HG02588 (cell line): ENCODE measurements around the gene CENPA.
A peak's percentile ranks its signal among the peaks of the same experiment; 100 is the strongest.
"Not testable (repeated sequence)": the region's sequence is repeated elsewhere in the genome, so short reads cannot be mapped to it uniquely, and the experiment has no call there.

ENCODE experiments used
- ATAC-seq: cut with Tn5 transposase; IDR thresholded peaks from one replicate; pipeline ENCODE4 v1.9.1; 2021; ENCODE audit warnings: mild to moderate bottlenecking, moderate library complexity; ENCODE audit not compliant: unreplicated experiment

The CENPA gene

DNA sequence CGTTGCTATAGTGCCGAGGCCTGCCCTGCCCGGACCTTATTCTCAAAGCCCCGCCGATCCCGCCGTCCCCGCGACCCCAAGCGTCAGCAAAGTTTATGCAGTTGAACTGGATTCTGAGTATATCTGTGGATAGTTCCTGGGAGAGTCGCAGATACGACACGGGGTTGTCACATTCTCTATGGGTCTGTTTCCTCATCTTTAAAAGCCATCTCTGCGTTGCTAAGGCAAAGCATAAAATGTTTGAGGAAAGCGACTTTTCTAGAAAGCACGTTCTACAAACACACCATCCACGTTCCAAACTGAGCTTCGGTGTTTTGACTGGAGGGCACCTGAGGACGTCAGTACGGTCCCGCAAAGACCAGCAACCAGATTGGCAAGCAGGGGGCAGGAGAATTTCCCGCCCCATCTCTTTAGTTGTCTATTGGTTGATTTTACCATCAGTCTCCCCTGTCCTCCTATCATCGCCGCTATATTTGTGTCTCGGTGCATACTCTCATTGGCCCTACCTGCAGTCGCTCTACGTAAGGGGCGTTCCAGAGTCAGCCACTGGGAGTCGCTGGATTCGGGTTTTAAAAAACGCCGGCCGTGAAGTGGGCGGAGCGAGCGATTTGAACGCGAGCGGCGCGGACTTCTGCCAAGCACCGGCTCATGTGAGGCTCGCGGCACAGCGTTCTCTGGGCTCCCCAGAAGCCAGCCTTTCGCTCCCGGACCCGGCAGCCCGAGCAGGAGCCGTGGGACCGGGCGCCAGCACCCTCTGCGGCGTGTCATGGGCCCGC lies at the start of gene CENPA:
CENPA (plus strand) TSS at position 626 of the 776 bp plus-strand sequence; CDS start at position 767, 141 bp downstream.
- peak; percentile 99 for ATAC-seq

DNA sequence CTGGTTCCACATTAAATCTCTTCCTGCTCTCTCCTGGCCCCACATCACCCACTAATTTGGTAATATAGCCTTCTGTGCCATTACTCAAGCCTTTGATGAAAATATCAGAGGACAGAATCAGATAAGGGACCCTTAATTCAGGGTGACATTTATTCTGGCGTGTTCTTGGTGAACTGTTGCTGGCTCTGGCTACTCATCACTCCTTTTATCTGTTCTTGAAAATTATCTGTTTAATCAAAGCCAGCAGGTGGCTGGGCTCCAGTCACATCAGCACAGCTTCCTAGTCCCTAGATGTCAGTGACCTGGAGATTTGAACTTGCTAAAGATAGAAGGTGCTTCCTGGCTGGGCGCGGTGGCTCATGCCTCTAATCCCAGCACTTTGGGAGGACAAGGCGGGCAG lies 48.6 kb upstream of the CENPA start:
- ATAC-seq, result no peak

DNA sequence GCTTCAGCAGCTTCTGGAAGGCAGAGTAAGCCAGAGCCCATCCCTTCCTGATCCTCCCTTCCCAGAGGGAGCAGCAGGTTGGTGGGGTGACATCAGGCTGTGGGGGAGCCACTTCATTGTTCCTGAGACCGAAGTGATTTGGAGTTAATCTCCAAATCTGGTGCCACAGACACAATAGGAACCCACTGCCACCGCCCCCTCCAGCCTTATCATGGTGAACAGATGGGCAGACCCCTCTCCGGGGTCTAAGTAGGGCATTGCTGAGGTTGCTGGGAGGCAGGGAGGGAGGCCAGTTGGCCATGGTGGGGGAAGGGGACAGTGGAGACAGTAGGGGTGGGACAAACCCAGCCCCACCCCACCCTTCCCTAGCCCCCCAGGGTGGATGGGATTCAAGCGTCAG lies 47.4 kb upstream of the CENPA start:
- no peak for ATAC-seq

DNA sequence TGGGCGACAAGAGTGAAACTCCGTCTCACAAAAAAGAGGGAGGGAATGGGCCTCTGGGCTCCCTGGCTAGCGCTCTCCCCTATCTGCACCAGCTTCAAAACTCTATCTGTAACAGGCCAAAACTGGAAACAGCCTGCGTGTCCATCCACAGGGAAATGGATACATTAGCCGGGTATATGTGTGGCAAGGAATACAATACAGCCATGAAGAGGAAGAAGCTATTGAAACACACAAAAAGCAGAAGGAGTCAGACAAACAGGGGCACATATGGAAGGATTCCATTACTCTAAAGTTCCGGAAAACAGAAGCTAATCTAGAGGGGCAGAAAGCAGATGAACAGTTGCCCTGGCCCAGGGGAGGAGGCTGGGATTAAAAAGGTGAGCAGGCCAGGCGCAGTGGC lies 46.3 kb upstream of the CENPA start:
- ATAC-seq, result no peak

DNA sequence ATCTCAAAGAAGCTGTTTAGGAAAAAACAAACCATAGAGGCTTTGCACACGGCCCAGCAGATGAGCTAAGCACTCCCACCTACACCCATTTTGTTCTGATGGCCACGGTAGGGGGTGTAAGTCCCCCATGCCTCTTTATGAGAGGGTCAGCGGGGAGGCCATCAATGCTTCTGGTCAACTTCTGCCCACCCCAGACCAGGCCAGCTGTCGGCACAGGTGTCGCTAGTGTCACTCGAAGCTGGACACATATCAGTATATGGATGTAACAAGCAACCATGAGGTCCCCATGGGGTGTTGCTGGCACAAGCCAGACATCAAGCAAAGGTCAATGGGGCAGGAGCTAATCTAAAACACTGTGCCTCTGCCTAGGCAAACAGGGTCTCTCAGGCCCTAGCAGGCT lies 45.5 kb upstream of the CENPA start:
- no peak for ATAC-seq

DNA sequence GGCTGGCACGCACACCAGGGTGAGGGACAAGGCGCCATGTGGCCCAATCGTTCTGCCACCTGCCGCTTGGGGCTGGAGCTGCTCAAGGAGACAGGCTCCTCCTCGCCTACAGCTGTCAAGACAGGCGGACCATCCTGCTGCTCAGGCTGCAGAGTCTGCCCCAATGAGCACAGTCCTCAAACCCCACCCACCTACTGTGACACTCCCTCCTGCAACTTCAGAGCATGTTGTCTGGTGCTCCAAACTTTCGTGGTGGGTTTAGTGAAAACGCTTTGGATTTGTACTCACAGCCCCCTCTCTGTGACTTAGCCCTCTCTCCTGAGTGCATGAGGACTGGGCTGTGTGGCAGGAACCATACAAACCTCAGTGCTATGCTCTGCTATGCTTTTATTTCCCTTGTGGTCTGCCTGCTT lies 45.0 kb upstream of the CENPA start:
- ATAC-seq, result no peak

DNA sequence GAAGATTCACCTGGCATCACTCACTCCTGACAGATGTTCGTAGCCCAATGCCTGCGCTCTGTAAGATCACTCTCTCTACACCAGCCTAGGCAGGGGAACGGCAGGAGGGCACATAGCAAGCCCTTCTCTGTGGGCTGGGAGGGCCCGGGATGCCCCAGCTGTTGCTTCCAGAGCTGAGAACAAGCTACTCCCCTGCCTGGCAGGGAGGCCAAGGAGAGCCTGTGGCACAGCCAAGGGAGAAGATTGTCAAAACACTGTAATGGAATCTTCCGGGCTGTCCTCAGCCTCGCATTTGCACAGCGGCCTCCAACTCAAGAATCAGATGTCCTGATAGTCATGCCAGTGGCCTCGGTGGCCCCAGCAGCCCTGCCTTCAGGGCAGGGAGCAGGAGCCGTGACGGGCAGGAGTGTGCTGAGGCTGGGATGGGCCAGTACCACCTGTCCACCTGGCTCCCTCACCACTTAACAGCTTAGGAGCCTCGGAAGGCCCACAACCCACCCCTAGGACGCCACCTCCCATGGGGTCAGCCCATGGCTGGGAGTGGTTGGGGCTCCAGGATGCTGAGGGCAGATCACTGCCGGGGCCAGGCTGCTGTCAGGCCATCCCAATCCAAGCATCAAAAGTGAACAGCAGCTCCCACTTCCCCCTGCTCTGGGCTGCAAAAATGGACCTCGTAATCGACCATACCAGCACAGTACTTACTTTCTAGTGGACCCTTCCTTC lies 43.6 kb upstream of the CENPA start:
- no peak for ATAC-seq

DNA sequence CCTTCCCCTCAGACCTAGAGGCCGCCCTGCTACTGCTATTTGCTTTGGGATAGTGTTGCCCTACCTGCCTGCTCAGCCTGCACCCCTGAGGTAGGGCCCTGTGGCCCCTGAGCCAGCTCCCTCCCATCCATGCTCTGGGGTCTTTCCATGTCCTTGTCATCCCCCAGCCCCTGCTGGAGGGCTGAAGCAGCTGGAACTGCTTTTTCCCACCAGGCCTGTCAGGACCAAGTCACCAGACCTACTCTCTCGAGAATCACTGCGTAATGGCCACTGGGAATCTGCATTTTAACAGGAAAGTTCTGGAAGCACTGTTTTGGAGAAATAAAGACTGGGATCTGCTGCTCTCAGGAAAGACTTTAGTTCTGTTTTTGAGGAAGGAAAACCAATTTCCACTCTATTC lies 42.0 kb upstream of the CENPA start:
- ATAC-seq, result no peak

DNA sequence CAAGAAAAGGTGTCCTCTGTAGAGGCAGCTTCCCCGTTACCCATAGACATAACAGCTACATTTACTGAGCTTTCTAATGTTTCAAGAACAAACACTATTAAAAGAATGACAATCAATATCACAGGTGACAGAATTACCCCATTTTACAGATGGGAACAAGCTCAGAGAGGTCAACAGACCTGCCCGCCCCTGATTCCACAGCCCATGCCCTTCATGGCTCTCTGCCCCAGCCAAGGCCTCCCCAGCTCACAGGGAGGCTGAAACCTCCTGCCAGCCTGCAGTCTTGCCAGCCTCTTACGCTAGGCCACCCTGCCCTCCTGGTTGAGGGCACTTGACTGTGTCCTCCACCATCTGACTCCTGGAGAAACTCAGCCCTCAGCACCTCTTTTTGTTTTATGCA lies 40.9 kb upstream of the CENPA start:
- no peak for ATAC-seq

DNA sequence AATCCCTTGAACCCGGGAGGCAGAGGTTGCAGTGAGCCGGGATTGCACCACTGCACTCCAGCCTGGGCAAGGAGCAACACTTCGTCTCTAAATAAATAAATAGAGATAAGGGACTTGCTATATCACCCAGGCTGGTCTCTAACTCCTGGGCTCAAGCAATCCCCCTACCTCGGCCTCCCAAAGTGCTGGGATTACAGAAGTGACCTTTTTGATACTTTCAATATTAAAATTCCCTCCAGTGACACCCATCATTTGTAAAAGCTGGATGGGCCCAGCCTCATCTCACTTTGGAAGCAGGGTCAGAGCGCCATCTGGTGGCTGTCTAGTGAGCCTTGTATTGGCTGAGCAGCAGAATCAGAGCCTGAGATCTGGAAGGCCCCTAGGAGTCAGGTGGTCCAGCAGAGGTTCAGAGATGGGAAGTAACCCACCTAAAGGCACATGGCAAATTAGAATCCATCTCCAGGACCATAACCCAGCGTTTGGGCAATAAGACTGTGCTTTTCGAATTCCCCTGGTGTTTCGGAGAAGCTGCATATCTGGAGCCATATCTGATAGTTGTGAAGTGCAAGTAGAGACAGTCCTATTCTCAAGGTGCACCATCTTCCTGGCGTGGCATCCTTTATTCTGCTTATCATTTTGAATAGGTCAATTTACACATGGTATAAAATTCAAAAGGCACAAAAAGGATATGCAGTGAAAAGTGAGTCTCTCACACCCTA lies 40.1 kb upstream of the CENPA start:
- no peak for ATAC-seq

DNA sequence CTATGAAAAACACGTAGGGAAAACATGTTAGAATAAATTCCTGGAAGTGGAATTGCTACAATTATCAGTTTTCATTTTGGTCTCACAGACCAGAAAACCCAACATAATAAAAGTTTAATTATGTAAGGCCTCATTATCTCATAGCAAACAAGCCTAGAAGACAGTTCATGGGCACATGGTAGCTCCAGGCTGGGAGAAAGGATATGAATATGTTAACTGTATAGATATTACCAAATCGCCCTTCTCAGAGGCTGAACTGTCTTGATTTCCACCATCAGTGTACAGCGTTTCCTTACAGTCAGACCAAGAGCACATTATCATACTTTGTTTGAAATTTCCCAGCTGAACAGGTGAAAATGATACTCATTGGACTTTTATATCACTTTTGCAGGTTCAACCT lies 38.9 kb upstream of the CENPA start:
- ATAC-seq, result no peak

DNA sequence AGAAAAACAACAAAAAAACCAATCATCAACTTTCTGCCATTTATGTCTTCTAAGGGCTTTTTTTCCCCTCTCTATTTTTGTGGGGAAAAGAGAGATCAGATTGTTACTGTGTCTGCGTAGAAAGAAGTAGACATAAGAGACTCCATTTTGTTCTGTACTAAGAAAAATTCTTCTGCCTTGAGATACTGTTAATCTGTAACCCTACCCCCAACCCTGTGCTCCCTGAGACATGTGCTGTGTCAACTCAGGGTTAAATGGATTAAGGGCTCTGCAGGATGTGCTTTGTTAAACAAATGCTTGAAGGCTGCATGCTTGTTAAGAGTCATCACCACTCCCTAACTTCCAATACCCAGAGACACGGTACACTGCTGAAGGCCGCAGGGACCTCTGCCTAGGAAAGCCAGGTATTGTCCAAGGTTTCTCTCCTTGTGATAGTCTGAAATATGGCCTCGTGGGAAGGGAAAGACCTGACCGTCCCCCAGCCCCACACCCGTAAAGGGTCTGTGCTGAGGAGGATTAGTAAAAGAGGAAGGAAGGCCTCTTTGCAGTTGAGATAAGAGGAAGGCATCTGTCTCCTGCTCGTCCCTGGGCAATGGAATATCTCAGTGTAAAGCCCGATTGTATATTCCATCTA lies 36.0 kb upstream of the CENPA start:
- ATAC-seq, result not testable (repeated sequence)

DNA sequence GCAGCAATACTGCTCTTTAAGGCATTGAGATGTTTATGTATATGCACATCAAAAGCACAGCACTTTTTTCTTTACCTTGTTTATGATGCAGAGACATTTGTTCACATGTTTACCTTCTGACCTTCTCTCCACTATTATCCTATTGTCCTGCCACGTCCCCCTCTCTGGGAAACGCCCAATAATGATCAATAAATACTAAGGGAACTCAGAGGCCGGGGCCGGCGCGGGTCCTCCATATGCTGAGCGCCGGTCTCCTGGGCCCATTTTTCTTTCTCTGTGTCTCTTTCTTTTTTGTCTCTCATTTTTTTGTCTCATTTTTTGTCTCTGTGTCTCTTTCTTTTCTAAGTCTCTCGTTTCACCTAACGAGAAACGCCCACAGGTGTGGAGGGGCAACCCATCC lies 35.4 kb upstream of the CENPA start:
- not testable (repeated sequence) for ATAC-seq

DNA sequence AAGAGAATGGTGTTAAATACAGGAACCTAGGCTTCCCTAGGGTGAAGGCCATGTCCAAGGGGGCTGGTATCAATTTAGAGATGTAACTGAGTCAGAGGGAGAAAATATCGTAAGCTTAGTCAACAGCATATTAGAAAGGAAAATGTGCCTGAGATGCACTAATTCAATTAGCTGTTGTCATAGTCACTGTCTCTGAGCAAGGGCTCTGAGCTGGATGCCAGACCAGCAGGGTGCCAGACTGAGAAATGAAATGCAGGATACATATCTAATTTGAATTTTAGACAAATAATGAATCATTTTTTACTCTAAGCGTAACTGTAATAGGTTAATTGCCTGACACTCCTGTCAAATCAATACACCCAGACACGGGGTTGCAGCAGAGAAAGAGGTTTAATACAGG lies 33.2 kb upstream of the CENPA start:
- ATAC-seq, result no peak

DNA sequence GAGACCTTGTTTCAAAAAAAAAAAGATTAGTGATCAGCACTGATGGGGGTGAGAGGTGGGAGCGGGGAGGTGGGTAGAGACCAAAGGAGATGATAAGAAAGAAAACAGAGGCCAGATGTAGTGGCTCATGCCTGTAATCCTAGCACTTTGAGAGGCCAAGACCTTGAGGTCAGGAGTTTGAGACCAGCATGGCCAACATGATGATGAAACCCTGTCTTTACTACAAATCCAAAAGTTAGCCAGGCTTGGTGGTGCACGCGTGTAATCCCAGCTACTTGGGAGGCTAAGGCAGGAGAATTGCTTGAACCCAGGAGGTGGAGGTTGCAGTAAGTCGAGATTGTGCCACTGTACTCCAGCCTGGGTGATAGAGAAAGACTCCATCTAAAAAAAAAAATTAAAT lies 31.3 kb upstream of the CENPA start:
- no peak for ATAC-seq

DNA sequence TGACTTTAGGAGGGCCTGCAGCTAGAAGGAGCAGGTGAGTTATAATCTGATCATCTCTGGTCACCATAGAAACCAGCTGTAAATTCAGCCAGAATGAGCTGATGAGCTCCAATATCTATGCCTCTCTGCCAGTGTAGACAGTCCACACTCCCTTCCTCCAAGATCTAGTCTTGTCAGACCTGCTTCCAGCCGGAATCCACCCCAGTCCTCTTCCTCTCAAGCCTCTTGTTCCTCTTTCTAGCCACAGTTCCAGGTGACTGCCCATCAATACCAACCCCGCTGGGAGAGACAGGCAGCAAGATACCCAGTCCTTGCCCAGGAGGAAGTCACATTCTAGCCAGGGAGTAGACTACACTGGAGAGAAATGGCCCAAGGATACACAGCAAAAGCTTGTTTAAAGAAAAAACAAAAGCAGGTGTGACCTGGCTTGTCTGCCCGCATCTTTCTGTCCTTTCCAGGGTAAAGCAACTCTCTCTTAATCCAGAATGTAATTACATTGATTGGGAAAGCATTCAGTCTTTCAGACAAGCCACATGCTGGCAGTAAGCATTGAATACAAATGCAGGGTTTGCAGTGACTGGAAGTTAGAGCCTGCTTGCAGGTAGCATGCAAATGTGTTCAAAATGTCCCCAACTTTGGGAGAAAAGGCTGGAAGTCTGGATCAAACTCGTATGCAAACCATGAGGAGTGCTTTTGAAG lies 30.7 kb upstream of the CENPA start:
- no peak for ATAC-seq

DNA sequence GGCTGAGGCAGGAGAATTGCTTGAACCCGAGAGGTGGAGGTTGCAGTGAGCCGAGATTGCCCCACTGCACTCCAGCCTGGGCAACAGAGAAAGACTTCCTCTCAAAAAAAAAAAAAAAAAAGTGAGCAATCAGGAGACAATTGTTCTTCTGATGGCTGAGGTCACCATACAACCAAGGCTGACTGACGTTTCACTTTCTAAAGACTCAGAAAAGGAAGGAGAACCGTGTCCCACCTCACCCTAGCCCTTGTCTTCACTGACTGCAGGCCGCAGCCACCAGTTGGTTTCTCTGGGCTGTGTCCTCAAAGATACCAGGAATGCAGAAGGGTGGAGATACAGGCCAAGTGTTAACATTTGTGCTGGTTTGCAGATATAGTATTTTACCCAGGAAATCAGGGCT lies 29.5 kb upstream of the CENPA start:
- no peak for ATAC-seq

DNA sequence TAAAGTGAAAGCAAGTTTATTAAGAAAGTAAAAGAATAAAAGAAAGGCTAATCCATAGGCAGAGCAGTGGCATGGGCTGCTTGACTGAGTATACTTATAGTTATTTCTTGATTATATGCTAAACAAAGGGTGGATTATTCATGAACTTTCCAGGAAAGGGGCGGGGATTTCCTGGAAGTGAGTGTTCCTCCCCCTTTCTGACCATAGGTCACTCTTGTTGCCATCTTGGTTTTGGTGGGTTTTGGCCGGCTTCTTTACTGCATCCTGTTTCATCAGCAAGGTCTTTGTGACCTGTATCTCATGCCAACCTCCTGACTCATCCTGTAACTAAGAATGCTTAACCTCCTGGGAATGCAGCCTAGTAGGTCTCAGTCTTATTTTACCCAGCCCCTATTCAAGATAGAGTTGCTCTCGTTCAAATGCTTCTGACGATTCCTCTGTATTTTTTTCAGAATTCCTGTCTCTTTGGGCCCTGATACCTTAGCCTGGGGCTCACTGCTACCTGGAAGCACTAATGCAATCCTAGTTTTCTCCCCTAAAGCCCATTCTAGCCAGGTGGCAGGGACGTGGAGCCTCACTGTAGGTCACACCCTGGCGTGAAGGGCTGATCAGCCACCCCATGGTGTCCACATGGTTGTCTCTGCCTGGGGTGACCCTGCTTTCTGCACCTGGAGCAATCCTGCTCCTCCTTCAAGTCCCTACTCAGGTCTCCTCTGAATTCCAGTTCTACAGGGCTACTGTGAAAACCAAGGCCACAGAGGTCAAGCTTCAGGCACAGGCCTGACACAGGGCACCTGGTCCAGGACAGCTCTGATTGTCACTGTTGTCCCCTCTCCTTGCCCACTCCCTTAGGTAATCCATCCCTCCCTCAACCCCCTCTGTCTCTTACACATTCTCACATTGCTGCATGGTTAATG lies 27.7 kb upstream of the CENPA start:
- no peak for ATAC-seq

DNA sequence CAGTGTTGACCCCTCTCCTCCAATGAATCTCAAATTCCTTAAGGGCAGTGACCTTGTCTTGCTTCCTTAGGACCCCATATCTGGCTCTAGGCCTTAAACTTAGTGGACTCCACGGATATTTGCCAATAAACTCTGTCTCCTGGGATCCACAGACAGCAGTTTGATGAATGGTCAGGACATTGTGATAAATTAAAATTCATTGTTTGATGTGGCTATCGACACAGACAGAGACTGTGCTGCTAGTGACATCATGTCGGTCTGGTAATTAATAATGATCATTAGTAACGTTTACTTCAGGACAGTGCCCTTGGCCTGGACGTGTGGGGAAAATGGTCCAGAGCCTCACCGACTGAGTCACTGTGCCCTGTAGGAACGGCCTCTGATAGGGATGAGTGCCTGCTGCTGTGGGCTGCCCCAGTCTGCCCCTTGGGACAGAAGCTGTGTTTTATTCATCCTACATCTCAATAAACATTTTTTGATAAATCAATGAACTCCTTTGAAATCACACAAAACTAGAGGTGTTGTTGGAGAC lies 27.0 kb upstream of the CENPA start:
- ATAC-seq, result no peak
